Body of pancreas (tissue), 4 donors: Measurements from ENCODE around the gene DNAH8. TPM values are rescaled to one million over a fixed set of nuclear protein-coding genes. Genes with fewer than 3 reads are reported as not detected.

Experiments
- ATAC-seq: fragments of 150-250 bp; one replicate; pipeline ENCODE4 v1.9.1; 2016
- DNase-seq, 4 donors: peaks; one replicate each; pipeline ENCODE4 v3.0.0-alpha.2; 2019
- H3K27ac ChIP-seq, 4 donors: fragments of 200-600 bp; sonication (generic); 1 replicate in 3 of 4; 2 replicates in 1 of 4; pipeline versions ENCODE4 v1.5.1 to v1.6.1; 2016 to 2019; ENCODE audit warnings: mild to moderate bottlenecking in 1 of 4, mixed read lengths in 1 of 4, moderate library complexity in 1 of 4
- H3K27me3 ChIP-seq, 2 donors: fragments of 200-600 bp; sonication (generic); one replicate each; pipeline ENCODE4 v1.6.0; 2016; ENCODE audit warnings: mild to moderate bottlenecking in 1 of 2
- H3K36me3 ChIP-seq, 2 donors: fragments of 200-600 bp; sonication (generic); replicated peaks in 1 of 2; 2 replicates each; pipeline ENCODE4 v1.5.1; 2016; ENCODE audit warnings: low read depth in 2 of 2; ENCODE audit not compliant: insufficient read depth in 1 of 2
- H3K4me1 ChIP-seq: fragments of 200-600 bp; sonication (generic); one replicate; pipeline ENCODE4 v1.6.0; 2016
- H3K4me3 ChIP-seq, 2 donors: fragments of 200-600 bp; sonication (generic); 1 replicate in 1 of 2; 2 replicates in 1 of 2; pipeline ENCODE4 v1.5.1; 2016 to 2019
- H3K9me3 ChIP-seq, 3 donors: fragments of 200-600 bp; sonication (generic); 1 replicate in 2 of 3; 2 replicates in 1 of 3; pipeline ENCODE4 v1.5.1; 2016
- CTCF ChIP-seq, 7 experiments: fragments of 450-650 bp in 4 of 7; fragments of 200-600 bp in 3 of 7; sonication (generic) in 3 of 7; IDR thresholded peaks; one replicate each; pipeline ENCODE4 v1.5.1; 2016 to 2019; ENCODE audit warnings: antibody characterized with exemption in 7 of 7
- POLR2A ChIP-seq, 3 donors: fragments of 450-650 bp; IDR thresholded peaks; one replicate each; pipeline ENCODE4 v1.6.1; 2016; ENCODE audit warnings: antibody characterized with exemption in 3 of 3, mild to moderate bottlenecking in 2 of 3
- whole genome bisulfite sequencing, 2 donors: methylation state at CpG; one replicate each; pipeline ENCODE4 v1.1.5; 2017; 5-methylcytosine and 5-hydroxymethylcytosine counted together
- intact Hi-C: fragments of 100-400 bp; cut with DNase I; formaldehyde crosslinking; loops from one replicate; pipeline ENCODE4 v1.15.1; 2023
- total RNA-seq, 2 donors: library from RNA; depleted of rRNA; stranded (reverse); fragments of >200 nt; gene quantifications; one replicate each; pipeline ENCODE4 v1.1.0, GENCODE V29; 2016

Gene DNAH8
- total RNA-seq, 2 donors from 2014 or later = not detected

DNA sequence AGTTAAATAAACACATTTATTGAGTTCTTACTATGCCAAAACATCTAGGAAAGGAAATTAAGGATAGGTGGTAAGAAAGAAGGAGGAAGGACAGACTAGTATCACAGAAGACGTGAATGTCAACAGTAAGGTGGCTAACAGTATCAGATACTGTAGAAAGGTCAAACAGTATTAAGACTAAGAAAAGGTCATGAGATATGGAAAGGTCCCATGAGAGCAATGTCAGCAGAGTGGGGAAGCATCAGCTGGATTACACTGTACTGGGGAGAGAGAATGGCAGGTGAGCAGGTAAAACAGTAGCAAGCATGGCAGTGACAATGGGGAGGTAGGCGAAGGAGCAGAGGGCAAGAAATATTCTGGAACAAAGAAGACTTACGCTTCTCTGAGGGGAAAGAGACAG, 30.2 kb upstream of the DNAH8 start:
- DNase-seq (no peak), ATAC-seq (no peak)
- TF ChIP-seq POLR2A (IDR thresholded peaks at IDR 0.05) (no peak), CTCF (IDR thresholded peaks at IDR 0.05) (no peak)
- Histone ChIP-seq H3K4me3 (no peak overlapping the region), H3K27ac (no peak overlapping the region), H3K4me1 (peaks cover 14% of the 10 kb centered on the region), H3K36me3 (peaks cover 0 to 4% of the 10 kb centered on the region in 2 donors), H3K9me3 (no peaks in the 10 kb centered on the region), H3K27me3 (no peaks in the 10 kb centered on the region)
- intact Hi-C loops = no loop called here
- WGBS, 2 donors = 80 to 81% methylated on average over 3 of the region's 3 CpGs

DNA sequence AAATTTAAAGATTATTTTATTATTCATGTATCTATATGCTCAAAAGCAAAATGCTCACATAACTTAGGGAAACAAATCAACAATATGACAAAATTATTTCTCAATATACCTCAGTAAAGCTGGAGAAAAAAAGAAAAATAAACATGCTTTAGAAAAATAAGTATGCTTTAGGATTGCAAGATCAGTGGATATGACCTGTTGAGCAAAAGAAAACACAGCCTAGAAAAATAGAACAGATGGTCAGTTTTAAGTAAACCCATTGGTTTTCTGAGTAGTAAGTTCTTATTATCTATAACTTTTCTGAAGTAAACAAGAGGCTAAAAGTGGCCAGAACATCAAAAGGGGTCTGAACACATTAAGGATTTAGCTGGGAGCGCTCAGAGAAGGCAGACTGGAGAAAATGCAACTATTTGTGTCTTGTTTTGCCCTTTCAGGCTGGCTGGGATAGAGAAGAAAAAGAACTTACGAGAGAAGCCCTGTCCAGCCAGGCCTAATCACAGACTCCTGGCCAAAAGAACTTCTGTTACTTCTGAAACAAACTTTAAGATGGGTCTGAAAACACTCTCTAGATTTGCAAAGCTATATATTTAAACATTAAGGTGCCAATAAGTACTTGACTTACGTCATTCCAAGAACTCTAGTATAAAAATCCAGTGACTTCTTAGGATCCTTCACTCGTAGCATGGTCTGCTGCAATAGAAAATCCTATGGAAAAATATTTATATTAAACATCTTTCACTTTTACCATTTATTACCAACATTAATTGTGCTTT, 28.7 kb upstream of the DNAH8 start:
- peak overlapping the region in 1 of 4 donors; percentile 6 for H3K27ac ChIP-seq
- ATAC-seq (no peak), DNase-seq (no peak)
- WGBS, 2 donors = 71 to 83% methylated on average over 4 of the region's 4 CpGs
- peaks cover 14% of the 10 kb centered on the region for H3K4me1 ChIP-seq
- H3K4me3 ChIP-seq = no peak overlapping the region
- peaks cover 0 to 4% of the 10 kb centered on the region in 2 donors for H3K36me3 ChIP-seq
- no peaks in the 10 kb centered on the region for H3K9me3 ChIP-seq
- no peaks in the 10 kb centered on the region for H3K27me3 ChIP-seq
- intact Hi-C loops = no loop called here
- TF ChIP-seq POLR2A (IDR thresholded peaks at IDR 0.05) (no peak), CTCF (IDR thresholded peaks at IDR 0.05) (no peak)

- intact Hi-C loops = no loop called here
- H3K36me3 ChIP-seq = peaks cover 0 to 4% of the 10 kb centered on the region in 2 donors
- DNase-seq (no peak), ATAC-seq (no peak)
- no peak overlapping the region for H3K27ac ChIP-seq
- 57 to 62% methylated on average over 2 of the region's 2 CpGs for WGBS, 2 donors
- no peak overlapping the region for H3K4me3 ChIP-seq
- TF ChIP-seq POLR2A (IDR thresholded peaks at IDR 0.05) (no peak), CTCF (IDR thresholded peaks at IDR 0.05) (no peak)
- no peaks in the 10 kb centered on the region for H3K9me3 ChIP-seq
- no peaks in the 10 kb centered on the region for H3K27me3 ChIP-seq
- peaks cover 14% of the 10 kb centered on the region for H3K4me1 ChIP-seq
Measured at GRCh38 chr6:38687043-38687353, 28.1 kb upstream of the DNAH8 start.

- TF ChIP-seq POLR2A (IDR thresholded peaks at IDR 0.05) = no peak
- H3K27me3 ChIP-seq = no peaks in the 10 kb centered on the region
- H3K36me3 ChIP-seq = peaks cover 0 to 4% of the 10 kb centered on the region in 2 donors
- H3K9me3 ChIP-seq = no peaks in the 10 kb centered on the region
- no peak overlapping the region for H3K4me3 ChIP-seq
- H3K27ac ChIP-seq = no peak overlapping the region
- 91 to 96% methylated on average over 1 of the region's 1 CpG for WGBS, 2 donors
- ATAC-seq (no peak), DNase-seq (no peak)
- H3K4me1 ChIP-seq = peaks cover 14% of the 10 kb centered on the region
- intact Hi-C loops = no loop called here
Measured at GRCh38 chr6:38687549-38687948, 27.6 kb upstream of the DNAH8 start.

GRCh38 chr6:38688579-38689087, 26.5 kb upstream of the DNAH8 start:
- intact Hi-C loops = no loop called here
- H3K27me3 ChIP-seq = no peaks in the 10 kb centered on the region
- WGBS, 2 donors = 62 to 89% methylated on average over 6 of the region's 6 CpGs
- peaks cover 14% of the 10 kb centered on the region for H3K4me1 ChIP-seq
- TF ChIP-seq POLR2A (IDR thresholded peaks at IDR 0.05) (no peak), CTCF (IDR thresholded peaks at IDR 0.05) (no peak)
- no peaks in the 10 kb centered on the region for H3K9me3 ChIP-seq
- H3K4me3 ChIP-seq = no peak overlapping the region
- ATAC-seq = no peak
- peak in 1 of 4 donors; percentile 52 for DNase-seq
- no peak overlapping the region for H3K27ac ChIP-seq
- H3K36me3 ChIP-seq = no peaks in the 10 kb centered on the region
